Omental fat pad (tissue), 4 donors: ENCODE results near the gene SH3RF1. TPM values are rescaled to one million over a fixed set of nuclear protein-coding genes. Genes with fewer than 3 reads are reported as not detected.
A peak's percentile ranks its signal among the peaks of the same experiment; 100 is the strongest.
"Not testable (repeated sequence)": the region's sequence is repeated elsewhere in the genome, so short reads cannot be mapped to it uniquely, and the experiment has no call there.

ENCODE experiments used
- ATAC-seq: fragments of 150-250 bp; one replicate; pipeline ENCODE4 v1.9.1; 2016; ENCODE audit warnings: mild to moderate bottlenecking, moderate library complexity; ENCODE audit not compliant: low FRiP score
- DNase-seq: peaks from one replicate; pipeline ENCODE4 v3.0.0-alpha.2; 2019; ENCODE audit warnings: low spot score
- CTCF ChIP-seq, 3 donors: fragments of 450-650 bp; IDR thresholded peaks; one replicate each; pipeline ENCODE4 v1.5.1; 2016 to 2017; ENCODE audit warnings: antibody characterized with exemption in 3 of 3, mild to moderate bottlenecking in 3 of 3, moderate library complexity in 2 of 3
- total RNA-seq, 4 donors: library from RNA; depleted of rRNA; stranded (reverse); fragments of >200 nt; gene quantifications; one replicate each; pipeline ENCODE4 v1.1.0, GENCODE V29; 2016

The SH3RF1 gene
- total RNA-seq, 4 donors from 2014 or later, result 15.9 to 28.5 (median 23.5) TPM

DNA sequence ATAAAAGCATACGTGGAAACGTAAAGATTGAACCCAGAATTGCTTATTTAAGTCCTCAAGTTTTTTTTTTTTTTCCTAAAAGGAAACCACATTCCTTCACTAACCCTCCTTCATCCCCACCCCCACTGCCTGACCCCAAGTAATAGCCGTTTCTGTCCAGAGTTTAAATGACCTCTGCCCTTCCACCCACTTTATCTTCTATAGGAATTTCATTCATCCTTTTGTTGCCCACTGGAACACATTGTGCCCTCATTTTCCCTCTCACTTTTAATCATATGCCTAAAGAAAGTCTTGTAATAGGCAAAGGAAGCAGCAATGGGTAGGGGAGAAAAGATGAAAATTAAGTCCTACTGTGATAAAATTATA, 62.7 kb downstream of the SH3RF1 start:
- no peak for TF ChIP-seq CTCF (IDR thresholded peaks at IDR 0.05)
- DNase-seq, result no peak
- ATAC-seq, result no peak

DNA sequence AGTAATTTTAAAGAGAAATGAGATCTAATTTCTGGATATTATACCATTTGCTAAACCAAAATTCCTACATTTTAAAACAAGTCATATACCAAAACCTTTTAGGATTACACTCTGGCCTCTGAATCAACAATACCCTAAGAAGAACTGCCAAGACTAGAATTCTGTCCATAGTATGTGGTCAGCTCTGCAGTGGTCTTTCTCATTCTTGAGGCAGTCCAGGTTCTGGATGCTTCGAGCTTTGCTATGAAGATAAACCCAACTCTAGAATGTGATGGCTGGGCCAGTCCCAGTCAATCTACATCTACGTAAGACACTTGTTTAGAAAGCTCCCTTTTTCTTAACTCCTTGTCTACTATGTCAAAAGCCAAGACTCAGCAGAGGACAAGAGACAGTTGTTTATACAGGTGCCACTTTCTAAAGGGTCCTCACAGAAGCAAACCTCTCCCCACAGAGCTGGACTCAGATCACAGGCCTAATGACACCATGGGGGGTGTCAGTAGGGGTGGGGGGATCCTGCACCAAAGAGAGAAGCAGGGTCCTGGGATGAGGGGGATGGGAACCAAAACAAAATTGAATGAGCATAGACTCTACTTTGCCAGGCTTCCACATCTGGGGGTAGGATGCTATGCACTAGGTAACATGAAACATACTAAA, 63.2 kb downstream of the SH3RF1 start:
- TF ChIP-seq CTCF (IDR thresholded peaks at IDR 0.05), result no peak
- no peak for DNase-seq
- ATAC-seq, result no peak

- DNase-seq (no peak), ATAC-seq (no peak)
- TF ChIP-seq CTCF (IDR thresholded peaks at IDR 0.05), result no peak
Measured at GRCh38 chr4:169205744-169206080, 65.0 kb downstream of the SH3RF1 start.

GRCh38 chr4:169205075-169205743, 65.5 kb downstream of the SH3RF1 start:
- DNase-seq, result no peak
- TF ChIP-seq CTCF (IDR thresholded peaks at IDR 0.05), result no peak
- ATAC-seq, result peak; percentile 45

DNA sequence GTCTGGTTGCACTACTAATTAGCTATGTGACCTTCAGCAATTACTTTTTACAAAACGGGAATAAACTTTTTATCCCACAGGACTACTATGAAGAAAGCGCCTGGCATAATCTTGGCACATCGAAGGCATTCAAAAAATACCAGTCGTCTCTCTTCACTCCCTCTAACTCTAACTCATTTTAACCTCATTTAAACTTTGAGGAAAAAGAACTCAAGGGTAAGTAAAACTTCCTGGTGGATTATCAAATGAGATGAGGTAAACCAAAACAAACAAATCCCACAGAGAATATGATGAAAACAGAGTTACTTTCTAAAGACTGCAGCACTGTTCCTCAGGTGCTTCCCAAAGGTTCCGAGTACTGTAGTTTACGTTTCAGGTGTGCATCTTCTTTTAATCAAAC, 66.9 kb downstream of the SH3RF1 start:
- DNase-seq, result no peak
- ATAC-seq, result peak; percentile 55
- no peak for TF ChIP-seq CTCF (IDR thresholded peaks at IDR 0.05)

GRCh38 chr4:169203278-169203677, 67.5 kb downstream of the SH3RF1 start:
- ATAC-seq, DNase-seq: not testable (repeated sequence)

DNA sequence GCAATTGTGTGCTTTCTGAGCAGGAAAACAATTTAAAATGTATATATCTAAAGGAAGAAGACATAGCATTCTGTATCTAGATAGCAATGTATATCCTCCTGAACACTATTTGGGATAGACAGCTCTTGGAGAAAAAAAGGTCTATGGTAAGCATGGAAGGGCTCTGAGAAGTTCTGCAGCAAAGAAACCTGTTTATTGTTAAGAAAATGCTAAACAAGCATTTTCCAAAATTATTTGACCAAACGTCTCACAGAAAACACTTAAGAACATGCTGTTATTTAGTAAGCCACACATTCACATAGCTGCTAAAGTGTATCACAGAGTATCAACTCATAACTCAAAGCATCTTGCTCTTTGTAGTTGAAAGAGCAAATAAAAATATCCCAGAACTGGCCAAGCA, 67.9 kb downstream of the SH3RF1 start:
- ATAC-seq (no peak), DNase-seq (no peak)
- no peak for TF ChIP-seq CTCF (IDR thresholded peaks at IDR 0.05)
